GM21786 (cell line): ENCODE measurements around the gene CEACAM1.
"Not testable (repeated sequence)": the region's sequence is repeated elsewhere in the genome, so short reads cannot be mapped to it uniquely, and the experiment has no call there.

Experiments used
- ATAC-seq: cut with Tn5 transposase; IDR thresholded peaks from one replicate; pipeline ENCODE4 v1.9.1; 2021; ENCODE audit not compliant: unreplicated experiment

Gene CEACAM1

DNA sequence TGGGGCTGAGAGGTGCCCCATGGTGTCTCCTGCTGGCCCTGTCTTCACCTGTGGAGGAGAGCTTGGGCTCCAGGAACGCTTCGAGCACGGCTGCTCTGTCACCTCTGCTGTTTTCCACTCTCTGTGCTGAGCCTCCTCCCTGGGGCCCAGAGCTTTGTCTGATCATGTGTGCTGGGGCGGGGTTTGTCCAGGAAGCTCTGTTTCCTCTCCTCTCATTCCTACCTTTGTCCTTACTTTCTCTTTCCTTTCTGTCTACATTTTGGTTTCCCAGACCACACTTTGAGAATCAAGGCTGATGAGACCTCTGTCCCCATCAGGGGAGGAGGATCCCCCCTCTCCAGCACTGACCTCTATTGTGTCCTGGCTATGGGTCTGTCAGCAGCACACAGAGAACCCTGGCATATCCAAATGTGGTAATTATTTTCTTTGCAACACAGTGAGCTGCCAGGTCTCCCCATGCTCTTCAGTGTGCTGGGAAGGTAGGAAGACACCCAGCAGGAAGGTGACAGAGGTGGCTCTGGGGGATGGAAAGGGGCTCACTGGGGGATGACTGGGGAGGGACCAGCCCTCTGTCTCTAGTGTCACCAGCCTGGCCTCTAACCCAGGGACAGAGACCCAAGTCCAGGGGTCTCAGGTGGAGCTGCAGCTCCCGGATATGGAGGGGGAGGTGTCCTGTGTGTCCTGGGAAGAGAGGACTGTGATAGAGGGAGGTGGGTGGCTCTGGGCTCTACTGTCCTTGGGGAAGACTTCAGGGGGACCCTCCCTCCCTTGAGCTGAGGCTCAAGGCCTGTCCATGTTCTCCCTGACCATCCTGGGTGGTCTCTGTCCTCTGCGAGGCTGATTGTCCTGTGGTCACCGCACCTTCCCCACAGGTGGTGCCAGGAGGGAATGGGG lies at the start of gene CEACAM1:
Gene CEACAM1, minus strand, starts transcription at position 128 of the 894 bp plus-strand sequence. Its CDS starts 107 bp downstream, at position 21.
- no peak for ATAC-seq

DNA sequence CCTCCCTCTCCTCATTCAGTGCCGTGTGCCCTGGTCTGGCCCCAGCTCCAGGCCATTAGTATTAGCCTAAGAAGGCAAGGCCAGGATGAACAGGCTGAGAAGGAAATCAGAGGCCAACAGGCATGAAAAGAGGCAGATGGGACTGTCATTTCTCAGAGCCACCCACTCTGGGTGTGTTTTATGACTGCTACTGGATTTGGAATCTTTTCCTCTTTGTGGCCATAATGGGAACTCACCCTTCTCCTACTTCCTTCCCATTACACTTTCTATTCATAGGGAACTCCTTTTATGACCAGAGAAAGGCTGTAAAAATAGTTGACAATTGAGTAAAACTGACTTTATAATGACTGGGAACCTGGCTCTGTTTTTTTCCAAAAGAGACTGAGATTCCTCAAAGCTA lies 48.7 kb upstream of the CEACAM1 start:
- ATAC-seq = no peak

DNA sequence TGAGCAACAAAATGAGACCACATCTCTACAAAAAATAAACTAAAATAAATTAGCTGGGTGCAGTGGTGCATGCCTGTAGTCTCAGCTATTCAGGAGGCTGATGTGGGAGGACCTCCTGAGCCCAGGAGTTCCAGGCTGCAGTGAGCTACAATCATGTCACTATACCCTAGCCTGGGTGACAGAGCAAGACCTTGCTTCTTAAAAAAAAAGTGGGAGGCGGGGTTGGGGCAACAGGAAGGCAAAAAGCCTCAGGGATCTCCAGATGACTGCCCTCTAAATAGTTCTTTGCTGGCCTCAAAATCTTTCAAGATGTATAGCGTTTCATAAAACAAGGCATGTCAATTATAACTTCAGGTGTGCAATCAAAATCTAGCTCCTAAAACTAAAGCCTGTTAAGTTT lies 48.0 kb upstream of the CEACAM1 start:
- no peak for ATAC-seq

DNA sequence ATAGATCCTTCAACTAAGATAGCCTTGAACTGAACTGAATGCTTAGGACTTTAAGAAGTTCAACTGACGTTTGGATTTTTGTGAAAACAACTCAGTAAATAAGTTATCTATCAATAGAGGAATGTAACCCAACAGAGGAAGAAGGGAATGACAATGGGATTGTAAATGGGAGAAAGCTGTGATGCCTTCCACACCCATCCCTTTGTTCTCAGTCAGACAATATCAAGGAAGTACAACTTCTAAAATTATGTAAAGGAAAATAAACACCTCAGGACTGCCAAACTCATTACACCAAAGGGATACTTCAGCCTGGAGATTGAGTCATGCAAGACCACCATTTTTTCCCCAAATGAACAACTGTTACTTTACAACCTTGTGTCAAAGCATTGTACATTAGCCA lies 45.4 kb upstream of the CEACAM1 start:
- ATAC-seq = no peak

DNA sequence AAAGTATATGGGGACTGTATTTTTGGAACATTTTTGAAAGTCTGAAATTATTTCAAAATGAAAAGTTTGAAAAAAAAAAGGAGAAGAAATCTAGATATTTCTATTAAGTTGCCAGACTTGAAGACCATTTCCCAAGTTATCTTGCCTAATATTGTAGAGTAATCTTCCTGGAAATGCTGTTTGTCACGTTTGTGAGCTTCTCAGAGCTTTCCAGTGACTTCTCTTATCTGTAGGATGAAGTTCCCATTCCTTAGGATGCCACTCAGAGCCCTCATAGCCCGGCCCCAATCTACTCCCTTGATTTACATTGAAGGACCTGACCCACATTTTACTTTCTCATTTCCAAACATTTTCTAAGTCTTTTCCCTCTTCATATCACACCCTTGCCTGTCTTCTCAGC lies 42.8 kb upstream of the CEACAM1 start:
- ATAC-seq = no peak

DNA sequence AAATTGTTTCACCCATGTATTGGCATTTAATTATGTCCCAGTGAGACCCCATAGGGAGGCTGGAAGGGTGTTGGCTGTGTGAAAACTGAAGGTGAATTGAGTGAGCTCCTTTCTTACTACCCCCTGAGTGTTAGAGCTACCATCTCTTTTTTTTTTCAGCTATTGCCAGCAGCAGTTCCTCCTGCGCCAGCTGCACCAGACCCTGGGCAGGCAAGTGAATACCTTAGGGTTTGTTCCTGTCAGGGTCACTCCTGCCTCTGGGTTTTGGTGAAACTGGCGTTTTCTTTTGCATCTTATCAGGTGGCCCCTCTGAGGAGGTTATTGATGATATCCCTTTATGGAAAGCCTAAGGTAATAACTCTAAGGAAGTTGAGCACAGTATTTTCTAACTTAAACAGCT lies 40.9 kb upstream of the CEACAM1 start:
- no peak for ATAC-seq

DNA sequence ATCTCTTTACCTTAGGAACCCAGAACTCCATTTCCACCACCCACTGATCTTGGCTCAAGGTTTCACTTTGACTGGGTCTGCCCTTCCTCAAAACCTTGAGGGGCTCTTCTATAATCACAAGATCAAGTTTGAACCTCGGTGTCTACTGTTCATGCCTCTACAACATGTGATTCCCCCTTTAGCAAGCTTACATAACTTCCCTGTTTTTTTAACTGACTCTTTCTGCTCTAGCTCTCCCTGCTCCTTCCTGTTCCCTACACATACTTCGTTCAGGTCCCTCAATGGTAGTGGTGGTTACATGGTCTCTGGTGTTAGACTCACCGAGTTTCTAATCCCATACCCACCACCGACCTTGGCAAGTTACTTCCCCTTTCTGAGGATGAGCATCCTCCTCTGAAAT lies 39.7 kb upstream of the CEACAM1 start:
- ATAC-seq = no peak

DNA sequence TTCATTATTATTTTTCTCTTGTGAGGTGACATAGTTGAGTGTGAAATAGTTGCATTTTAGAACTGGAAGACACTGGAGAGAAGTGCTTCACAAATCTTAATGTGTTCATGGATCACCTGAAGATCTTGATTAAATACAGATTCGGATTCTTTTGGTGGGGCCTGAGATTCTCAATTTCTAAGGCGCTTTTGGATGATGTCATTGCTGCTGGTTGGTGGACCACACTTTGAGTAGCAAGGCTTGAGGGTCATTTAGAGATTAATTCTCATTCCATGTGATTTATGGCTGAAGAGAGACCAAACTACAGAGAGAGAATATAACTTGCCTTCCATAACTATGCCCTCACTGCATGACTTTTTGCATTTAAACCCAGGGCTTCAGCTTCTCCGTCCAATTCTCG lies 39.3 kb upstream of the CEACAM1 start:
- ATAC-seq = no peak

DNA sequence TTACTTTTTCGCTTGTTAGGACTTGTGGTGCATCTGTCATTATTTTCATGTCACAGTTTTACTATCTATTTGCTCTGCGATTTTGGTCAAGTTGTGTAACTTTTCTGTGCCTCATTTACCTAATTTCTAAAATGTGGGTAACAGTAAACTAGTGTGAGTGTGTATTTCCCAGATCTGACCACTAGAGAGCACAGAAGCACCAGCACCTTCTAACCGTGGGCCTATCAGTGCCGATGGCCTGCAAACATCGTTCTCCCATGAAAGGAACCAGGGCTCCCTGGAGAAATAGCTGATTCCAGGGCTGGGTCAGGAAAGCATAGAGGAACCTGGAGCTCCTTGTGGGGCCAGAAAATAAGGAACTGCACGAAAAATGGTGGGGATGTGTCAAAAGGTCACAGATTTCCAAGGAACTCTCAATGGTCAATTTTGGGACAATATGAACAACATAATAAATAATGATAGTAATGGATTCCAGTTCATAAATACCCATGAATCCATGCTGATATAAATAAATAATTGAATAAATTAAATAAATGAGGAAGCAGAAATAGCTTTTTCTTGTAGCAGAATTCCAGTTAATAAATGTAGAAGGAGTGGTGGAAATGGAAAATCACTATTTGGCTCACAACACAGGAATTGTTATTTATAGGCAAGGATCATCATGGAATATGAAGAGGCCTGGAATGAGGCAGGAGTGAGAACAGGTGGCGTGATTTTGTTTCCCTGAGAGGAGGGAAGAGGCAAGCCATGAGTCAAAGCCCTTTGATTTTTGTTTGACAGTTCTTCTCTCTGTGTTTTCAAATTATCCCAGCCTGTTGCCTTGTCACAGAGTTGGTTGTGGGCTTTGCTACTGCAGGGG lies 35.3 kb upstream of the CEACAM1 start:
- no peak for ATAC-seq

DNA sequence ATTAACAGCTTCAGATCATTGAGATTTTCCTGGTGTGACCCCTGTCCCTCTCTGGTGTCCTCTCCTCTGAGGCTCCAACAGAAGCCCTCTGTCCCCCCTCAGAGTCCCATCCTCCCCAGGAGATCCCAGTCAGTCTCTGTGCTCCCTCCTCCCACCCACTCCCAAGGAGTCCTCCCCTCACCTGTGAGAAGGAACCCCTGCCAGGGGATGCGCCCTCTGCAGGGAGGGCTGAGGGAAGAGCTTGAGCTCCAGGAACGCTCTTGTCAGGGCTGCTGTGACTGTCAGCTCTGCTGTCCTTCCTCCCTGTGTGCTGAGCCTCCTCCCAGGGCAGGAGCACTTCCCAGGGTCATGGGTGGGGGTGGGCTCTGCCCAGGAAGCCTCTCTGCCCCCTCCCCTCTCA lies 33.2 kb upstream of the CEACAM1 start:
- no peak for ATAC-seq

DNA sequence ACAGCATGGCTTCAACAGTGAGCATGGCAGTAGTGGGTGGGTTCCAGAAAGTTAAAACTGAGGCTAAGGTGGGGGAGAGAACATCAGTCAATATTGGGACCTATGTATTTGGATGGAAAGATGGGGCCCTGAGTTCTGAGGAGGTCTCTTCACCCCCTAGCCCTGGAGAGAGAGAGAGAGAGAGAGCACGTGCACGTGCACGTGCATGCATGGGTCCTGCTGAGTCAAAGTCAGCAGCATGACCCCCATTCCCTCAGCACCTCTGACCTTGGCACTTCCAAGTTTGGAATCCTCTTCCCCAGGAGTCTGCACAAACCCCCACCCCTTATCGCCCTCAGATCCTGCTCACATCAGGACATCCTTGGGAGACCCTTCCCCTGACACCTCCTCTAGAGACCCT lies 32.5 kb upstream of the CEACAM1 start:
- ATAC-seq = no peak

DNA sequence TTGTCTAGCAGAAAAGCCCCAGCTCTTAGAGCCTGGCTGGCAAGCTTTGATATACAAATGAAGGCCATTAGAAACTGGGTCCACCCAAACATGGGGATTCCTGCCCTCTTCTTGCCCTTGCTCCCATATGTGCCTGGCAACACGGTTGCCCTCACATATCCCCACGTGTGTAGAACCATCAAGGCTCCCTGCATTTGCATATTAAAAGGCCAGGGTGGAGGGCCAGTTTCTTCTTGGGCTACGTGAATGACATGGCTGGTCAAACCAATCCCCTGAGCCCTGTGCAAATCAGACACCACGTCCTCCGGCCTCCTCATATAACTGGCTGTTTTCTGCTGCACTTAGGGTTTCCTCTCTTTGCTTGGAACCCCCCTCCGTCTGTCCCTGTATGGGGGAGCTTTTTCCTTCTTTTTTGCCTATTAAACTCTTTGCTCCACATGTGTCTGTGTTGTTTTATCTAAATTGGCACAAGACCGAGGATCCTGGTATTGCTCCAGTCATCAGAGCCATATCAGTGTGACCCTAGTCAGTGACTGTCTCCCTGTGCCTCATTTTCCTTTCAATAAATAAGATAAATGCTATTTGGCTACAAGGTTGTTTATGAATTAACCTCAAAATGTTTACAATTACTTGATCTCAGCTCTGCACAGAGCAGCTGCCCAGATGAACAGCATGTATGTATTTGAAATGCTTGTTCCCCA lies 30.3 kb upstream of the CEACAM1 start:
- no peak for ATAC-seq

DNA sequence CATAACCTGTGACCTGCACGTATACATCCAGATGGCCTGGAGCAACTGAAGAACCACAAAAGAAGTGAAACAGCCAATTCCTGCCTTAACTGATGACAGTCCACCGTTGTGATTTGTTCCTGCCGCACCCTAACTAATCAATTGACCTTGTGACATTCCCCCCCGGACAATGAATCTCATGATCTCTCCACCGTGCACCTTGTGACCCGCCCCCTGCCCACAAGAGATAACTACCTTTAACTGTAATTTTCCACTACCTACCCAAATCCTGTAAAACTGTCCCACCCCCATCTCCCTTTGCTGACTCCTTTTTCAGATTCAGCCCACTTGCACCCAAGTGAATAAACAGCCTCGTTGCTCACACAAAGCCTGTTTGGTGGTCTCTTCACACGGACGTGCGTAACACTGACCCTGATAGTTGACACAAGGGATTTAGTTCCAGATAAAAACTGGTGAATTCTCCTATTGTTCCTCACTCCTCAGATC lies 29.1 kb upstream of the CEACAM1 start:
- ATAC-seq = not testable (repeated sequence)

DNA sequence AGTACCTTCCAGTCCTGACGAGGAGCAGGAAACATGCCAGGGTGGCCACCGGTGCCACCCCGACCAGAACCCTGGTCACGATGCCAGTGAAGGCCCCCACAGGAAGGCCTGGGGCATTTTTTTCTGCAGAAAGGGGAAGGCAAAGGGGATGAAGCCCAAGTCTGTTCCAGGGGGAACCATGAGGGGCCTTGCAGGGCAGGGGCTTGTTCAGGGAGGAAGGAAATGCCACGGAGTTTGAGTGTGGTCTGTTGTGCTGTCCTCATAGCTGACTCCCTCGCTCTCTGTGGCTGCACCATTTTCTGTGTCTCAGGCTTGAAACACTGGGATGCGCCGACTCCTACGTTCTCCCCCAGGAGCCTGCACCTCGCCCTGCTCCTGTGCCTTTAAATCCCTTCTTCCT lies 27.5 kb upstream of the CEACAM1 start:
- ATAC-seq = no peak

DNA sequence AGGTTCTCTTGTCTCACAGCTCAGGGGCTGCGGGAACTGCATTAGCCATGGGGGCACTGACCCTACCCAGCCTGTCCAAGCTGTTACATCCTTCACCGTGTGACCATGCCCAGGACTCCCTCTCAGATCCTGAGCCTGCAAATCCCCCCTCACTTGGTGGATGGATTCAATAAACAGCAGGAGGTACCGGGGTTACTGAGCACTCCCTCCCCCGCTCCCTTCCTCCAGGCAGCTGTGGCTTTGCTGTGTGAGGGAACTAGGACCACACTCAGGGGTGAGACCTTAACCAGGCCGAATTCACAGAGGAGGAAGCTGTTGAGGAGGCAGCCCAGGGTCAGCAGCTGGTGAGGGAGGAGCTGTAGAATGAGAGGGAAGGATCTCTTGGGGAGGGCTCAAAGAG lies 27.0 kb upstream of the CEACAM1 start:
- no peak for ATAC-seq

DNA sequence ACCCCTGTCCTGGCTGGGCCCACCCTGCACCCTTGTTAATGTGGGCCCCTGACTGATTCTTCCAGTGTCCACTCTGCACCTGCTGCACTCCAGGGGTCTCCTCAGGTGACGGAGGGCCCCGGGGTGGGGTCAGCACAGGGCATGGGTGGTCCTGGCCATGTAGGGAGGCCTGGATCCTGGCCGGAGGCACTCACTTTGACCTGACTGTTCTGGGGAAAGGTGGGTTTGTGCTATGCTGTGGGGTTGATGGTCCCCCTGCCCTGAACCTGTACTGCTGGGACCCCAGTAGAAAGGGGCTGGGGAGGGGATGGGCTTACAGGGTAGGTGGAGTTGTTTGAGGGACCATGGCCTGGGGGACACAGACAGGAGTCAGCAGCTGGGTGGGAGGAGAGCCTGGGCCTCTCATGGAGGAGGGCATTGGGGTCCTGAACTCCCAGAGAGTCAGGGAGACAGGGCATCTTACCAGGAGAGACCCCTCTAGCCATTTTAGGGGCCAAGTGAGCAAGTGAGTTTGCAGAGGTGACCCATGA lies 25.8 kb upstream of the CEACAM1 start:
- no peak for ATAC-seq

DNA sequence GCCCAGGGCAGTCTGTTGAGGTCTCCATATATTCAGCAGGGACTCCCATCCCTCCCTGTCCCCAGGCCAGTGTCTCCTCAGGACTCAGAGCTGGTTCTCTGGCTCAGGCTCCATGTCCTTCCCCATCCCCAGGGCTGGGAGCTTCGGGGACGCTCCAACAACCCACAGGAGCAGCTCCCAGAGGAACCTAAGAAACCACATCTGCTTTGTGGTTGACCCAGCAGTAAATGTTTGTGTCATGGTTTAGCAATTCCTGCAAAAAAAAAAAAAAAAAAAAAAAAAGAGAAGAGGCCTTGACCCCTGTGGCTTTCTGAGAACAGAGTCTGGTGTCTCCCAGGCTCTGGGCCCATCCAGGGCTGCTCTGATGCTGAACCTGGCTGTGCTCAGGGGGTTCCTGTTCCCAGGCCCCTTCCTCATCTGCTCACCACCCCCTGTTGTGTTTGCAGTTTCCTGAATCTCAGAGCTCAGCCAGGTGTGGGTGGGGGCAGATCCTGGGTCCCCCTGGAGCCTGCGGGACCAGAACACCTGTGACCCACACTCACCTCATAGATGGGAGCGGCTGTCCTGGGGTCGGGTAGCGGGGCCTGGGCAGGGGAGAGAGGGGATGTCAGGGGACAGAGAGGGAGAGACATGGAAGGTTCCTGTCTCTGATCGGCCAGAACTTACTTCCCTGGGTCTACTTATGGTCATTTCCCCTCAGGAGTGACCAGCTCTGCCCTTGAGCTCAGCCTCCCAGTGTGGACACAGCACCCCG lies 25.2 kb upstream of the CEACAM1 start:
- ATAC-seq = no peak

DNA sequence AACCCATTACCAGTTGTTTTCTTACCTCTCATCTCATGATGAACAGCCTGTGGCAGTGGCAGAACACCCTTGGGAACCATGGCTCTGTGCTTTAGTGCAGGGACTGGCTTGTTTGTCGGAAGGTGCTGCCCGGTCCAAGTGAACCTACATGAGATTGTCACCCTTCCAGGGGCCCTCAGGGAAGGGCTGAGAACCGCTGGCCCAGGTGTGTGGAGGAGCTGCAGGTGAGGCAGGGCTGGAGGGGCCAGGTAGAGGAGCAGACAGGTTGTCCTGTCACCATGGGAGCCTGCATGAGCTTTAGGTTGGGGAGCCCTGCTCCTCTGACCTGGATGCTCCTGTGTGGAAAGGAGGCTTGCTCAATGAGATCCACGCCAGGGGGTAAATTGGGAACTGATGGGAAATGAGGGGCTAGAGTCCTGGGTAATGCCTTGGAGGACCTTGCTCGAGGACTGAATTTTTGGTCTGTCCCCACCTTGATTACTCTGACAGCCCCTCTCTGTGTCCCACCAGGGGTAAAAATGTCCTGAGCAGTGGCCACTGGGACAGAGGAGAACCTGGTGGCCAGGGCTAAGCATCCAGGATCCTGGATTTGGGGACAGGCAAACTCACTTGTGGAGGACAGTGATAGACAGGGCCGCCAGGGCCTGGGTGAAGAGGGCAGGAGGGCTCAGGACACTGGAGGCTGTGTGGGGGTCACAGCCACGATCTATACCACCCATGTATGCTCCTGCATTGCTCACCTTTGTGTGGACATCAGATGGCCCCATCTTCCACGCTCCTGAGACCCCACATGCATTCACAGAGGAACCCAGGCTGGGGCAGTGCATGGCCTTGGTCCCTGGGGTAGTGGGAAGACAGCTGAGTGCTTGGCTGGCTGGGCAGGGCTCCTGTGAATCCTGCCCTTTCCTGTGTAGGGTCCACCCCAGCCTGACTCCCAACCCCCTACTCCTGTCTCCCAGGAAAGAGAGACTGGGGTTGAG lies 24.1 kb upstream of the CEACAM1 start:
- ATAC-seq = no peak

DNA sequence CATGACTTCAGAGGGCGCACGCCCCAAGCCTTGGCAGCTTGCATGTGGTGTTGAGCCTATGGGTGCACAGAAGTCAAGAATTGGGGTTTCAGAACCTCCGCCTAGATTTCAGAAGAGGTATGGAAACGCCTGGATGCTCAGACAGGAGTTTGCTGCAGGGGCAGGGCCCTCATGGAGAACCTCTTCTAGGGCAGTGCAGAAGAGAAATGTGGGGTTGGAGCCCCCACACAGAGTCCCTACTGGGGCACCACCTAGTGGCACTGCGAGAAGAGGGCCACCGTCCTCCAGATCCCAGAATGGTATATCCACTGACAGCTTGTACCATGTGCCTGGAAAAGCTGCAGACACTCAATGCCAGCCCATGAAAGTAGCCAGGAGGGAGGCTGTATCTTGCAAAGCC lies 22.2 kb upstream of the CEACAM1 start:
- not testable (repeated sequence) for ATAC-seq
